ENCODE results near the gene TXNDC15.
"Not testable (repeated sequence)": the region's sequence is repeated elsewhere in the genome, so short reads cannot be mapped to it uniquely, and the experiment has no call there.

The TXNDC15 gene

DNA sequence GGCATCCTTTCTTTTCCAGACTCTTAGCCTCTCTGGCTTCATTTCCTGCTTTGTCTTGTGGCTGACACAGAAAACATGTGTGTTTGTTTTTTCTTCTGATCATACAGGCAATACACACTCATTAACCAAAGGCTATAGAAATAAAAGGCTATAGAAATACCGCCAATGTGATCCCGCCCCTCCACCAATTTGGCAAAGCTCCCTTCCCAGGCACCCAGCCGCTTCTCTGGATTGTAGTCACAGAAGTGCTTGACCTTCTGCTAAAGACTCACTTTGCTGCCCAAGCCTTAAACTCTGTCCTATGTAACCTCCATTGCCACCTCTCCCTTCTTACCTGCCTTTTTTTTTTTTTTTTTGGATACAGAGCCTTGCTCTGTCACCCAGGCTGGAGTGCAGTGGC, 5.3 kb downstream of the TXNDC15 start:
- H3K4me3 ChIP-seq (replicated peaks in 1 of 2; ENCODE audit: low read depth in 2 of 2, low read length in 2 of 2): no peak overlapping the region
- no peak for TF ChIP-seq CTCF (IDR thresholded peaks at IDR 0.05; ENCODE audit: low read depth, low read length)
- no peak for DNase-seq (ENCODE audit: low read depth in 2 of 2)

DNA sequence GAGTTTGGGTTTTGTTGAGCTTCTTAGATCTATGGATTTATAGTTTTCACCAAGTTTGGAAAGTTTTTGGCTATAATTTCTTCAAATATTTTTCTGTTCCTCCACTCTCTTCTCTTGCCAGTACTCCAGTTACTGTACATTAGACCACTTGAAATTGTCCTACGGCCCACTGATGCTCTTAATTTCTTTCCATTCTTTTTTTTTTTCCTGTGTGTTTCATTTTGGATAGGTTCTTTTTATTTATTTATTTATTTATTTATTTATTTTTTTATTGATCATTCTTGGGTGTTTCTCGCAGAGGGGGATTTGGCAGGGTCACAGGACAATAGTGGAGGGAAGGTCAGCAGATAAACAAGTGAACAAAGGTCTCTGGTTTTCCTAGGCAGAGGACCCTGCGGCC, 6.8 kb downstream of the TXNDC15 start:
- H3K4me3 ChIP-seq (replicated peaks in 1 of 2; ENCODE audit: low read depth in 2 of 2, low read length in 2 of 2); DNase-seq (ENCODE audit: low read depth in 2 of 2): not testable (repeated sequence)

GRCh38 chr5:134881711-134882110, 7.5 kb downstream of the TXNDC15 start:
- not testable (repeated sequence) for H3K4me3 ChIP-seq (replicated peaks in 1 of 2; ENCODE audit: low read depth in 2 of 2, low read length in 2 of 2); DNase-seq (ENCODE audit: low read depth in 2 of 2)

- no peak overlapping the region for H3K4me3 ChIP-seq (replicated peaks in 1 of 2; ENCODE audit: low read depth in 2 of 2, low read length in 2 of 2)
- no peak for TF ChIP-seq CTCF (IDR thresholded peaks at IDR 0.05; ENCODE audit: low read depth, low read length)
- DNase-seq (ENCODE audit: low read depth in 2 of 2): no peak
Observed at GRCh38 chr5:134887593-134888159, 13.5 kb downstream of the TXNDC15 start.

- no peak for TF ChIP-seq CTCF (IDR thresholded peaks at IDR 0.05; ENCODE audit: low read depth, low read length)
- no peak for DNase-seq (ENCODE audit: low read depth in 2 of 2)
- no peak overlapping the region for H3K4me3 ChIP-seq (replicated peaks in 1 of 2; ENCODE audit: low read depth in 2 of 2, low read length in 2 of 2)
Observed at GRCh38 chr5:134889335-134889734, 15.2 kb downstream of the TXNDC15 start.

GRCh38 chr5:134891473-134891872, 17.3 kb downstream of the TXNDC15 start:
- H3K4me3 ChIP-seq (replicated peaks in 1 of 2; ENCODE audit: low read depth in 2 of 2, low read length in 2 of 2): no peak overlapping the region
- no peak for TF ChIP-seq CTCF (IDR thresholded peaks at IDR 0.05; ENCODE audit: low read depth, low read length)
- no peak for DNase-seq (ENCODE audit: low read depth in 2 of 2)

GRCh38 chr5:134892282-134892681, 18.1 kb downstream of the TXNDC15 start:
- no peak for DNase-seq (ENCODE audit: low read depth in 2 of 2)
- no peak overlapping the region for H3K4me3 ChIP-seq (replicated peaks in 1 of 2; ENCODE audit: low read depth in 2 of 2, low read length in 2 of 2)
- no peak for TF ChIP-seq CTCF (IDR thresholded peaks at IDR 0.05; ENCODE audit: low read depth, low read length)

DNA sequence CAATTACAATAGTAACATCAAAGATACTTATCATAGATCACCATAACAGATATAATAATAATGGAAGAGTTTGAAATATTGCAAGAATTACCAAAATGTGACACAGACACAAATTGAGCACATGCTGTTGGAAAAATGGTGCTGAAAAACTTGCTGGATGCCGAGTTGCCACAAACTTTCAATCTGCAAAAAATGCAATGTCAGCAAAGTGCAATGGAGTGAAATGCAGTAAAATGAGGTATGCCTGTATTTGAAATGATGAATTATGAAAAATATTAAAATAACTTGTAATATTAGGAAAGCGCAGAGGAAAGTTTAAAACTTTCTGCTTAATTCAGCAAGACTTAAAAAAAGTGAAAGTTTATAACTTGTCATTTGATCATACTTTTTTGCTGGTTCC, 18.8 kb downstream of the TXNDC15 start:
- no peak for DNase-seq (ENCODE audit: low read depth in 2 of 2)
- no peak overlapping the region for H3K4me3 ChIP-seq (replicated peaks in 1 of 2; ENCODE audit: low read depth in 2 of 2, low read length in 2 of 2)
- TF ChIP-seq CTCF (IDR thresholded peaks at IDR 0.05; ENCODE audit: low read depth, low read length): no peak
